Measurements from ENCODE around the gene ADAM12. TPM values are rescaled to one million over a fixed set of nuclear protein-coding genes. Genes with fewer than 3 reads are reported as not detected.

ADAM12 gene, protein sequence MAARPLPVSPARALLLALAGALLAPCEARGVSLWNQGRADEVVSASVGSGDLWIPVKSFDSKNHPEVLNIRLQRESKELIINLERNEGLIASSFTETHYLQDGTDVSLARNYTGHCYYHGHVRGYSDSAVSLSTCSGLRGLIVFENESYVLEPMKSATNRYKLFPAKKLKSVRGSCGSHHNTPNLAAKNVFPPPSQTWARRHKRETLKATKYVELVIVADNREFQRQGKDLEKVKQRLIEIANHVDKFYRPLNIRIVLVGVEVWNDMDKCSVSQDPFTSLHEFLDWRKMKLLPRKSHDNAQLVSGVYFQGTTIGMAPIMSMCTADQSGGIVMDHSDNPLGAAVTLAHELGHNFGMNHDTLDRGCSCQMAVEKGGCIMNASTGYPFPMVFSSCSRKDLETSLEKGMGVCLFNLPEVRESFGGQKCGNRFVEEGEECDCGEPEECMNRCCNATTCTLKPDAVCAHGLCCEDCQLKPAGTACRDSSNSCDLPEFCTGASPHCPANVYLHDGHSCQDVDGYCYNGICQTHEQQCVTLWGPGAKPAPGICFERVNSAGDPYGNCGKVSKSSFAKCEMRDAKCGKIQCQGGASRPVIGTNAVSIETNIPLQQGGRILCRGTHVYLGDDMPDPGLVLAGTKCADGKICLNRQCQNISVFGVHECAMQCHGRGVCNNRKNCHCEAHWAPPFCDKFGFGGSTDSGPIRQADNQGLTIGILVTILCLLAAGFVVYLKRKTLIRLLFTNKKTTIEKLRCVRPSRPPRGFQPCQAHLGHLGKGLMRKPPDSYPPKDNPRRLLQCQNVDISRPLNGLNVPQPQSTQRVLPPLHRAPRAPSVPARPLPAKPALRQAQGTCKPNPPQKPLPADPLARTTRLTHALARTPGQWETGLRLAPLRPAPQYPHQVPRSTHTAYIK
- total RNA-seq (10 to 100 TPM in 1 of 9 donors, 1 to 10 TPM in 1, under 1 TPM in 6, not detected in 1; 0.32 to 11.2 (median 0.84) TPM), polyA plus RNA-seq (under 1 TPM; 0.04 to 0.83 TPM)
- long read RNA-seq, donor 1 = 0 reads
- long read RNA-seq, donor 2, partial matches to known transcripts = 1 of 2 reads
- long read RNA-seq, donor 2, other reads (novel, unspliced or antisense) = 1 of 2 reads
- long read RNA-seq, donor 3 = 0 reads

DNA sequence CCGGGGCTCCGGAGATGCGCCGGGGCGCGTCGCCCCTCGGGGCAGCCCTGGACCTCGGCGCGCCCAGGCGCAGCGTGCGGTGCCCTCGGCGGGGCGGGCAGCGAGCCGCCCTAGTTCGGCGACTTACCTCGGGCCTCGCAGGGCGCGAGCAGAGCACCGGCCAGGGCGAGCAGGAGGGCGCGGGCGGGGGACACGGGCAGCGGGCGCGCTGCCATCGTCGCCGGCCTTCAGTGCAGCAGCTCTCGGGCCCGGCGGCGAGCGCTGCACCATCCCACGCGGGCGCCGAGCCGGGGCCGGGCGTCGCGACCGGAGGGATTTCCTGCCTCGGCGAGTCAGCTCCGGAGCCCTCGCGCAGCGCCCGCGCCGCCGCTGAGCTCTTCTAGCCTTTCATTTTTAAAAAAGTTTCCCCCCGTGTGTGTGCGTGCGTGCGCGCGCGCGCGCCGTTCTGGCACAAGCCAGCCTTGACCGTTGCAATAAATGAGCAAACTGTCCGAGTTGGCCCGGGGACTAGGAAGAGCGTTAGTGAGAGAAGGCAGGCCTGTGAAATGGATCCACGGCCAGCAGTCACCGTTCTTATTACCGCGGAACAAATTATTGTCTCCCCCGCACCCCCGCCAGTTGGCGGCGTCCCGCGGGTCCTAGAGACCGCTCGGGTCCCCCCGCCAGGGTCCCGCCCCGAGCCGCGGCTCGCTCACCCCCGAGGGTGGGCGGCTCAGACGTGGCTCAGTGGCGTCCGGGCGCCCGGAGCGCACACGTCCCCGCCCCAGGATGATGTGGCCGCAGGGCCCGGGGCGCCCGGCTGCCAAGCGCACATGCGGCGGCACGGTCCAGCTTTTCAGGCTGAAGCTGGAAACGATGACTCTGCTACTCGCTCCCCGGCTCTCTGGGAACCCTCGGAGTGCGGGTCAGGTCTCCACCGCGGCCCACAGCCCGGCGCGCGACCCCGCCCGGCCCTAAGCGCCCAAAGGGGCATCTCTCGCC, at the start of gene ADAM12:
TSS of gene ADAM12 (minus strand) at position 547 of the 981 bp plus-strand sequence. CDS start at position 215, 332 bp downstream.
- no peaks in the 10 kb centered on the region for H3K36me3 ChIP-seq
- H3K4me1 ChIP-seq = peaks cover 0 to 23% (median 7%) of the 10 kb centered on the region in 12 donors
- peak in 3 of 4 donors; percentile 48 to 76 (median 67) for ATAC-seq
- WGBS, 4 donors = 5 to 30% (median 7%) methylated on average over 2 to 127 of the region's 127 CpGs
- peaks cover 0 to 8% (median 0%) of the 10 kb centered on the region in 12 donors for H3K9me3 ChIP-seq
- H3K27me3 ChIP-seq = peaks cover 15 to 53% (median 29%) of the 10 kb centered on the region in 9 donors
- TF ChIP-seq, protein P1, sequence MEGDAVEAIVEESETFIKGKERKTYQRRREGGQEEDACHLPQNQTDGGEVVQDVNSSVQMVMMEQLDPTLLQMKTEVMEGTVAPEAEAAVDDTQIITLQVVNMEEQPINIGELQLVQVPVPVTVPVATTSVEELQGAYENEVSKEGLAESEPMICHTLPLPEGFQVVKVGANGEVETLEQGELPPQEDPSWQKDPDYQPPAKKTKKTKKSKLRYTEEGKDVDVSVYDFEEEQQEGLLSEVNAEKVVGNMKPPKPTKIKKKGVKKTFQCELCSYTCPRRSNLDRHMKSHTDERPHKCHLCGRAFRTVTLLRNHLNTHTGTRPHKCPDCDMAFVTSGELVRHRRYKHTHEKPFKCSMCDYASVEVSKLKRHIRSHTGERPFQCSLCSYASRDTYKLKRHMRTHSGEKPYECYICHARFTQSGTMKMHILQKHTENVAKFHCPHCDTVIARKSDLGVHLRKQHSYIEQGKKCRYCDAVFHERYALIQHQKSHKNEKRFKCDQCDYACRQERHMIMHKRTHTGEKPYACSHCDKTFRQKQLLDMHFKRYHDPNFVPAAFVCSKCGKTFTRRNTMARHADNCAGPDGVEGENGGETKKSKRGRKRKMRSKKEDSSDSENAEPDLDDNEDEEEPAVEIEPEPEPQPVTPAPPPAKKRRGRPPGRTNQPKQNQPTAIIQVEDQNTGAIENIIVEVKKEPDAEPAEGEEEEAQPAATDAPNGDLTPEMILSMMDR (IDR thresholded peaks at IDR 0.05) = no peak
- TF ChIP-seq POLR2A (IDR thresholded peaks at IDR 0.05) = no peak
- intact Hi-C loops (cut with DNase I) = loop anchor here in 7 of 10 donors (2.0 to 10.0 kb wide), 4 partner anchors 117 to 409 kb away; no protein-coding TSS in a partner anchor
- peak within 1 kb of the TSS; percentile 23 to 64 (median 48) for H3K4me3 ChIP-seq
- peak within 1 kb of the TSS in 5 of 12 donors; percentile 8 to 59 (median 34) for H3K27ac ChIP-seq
- peak in 4 of 5 donors; percentile 29 to 59 (median 46) for DNase-seq

DNA sequence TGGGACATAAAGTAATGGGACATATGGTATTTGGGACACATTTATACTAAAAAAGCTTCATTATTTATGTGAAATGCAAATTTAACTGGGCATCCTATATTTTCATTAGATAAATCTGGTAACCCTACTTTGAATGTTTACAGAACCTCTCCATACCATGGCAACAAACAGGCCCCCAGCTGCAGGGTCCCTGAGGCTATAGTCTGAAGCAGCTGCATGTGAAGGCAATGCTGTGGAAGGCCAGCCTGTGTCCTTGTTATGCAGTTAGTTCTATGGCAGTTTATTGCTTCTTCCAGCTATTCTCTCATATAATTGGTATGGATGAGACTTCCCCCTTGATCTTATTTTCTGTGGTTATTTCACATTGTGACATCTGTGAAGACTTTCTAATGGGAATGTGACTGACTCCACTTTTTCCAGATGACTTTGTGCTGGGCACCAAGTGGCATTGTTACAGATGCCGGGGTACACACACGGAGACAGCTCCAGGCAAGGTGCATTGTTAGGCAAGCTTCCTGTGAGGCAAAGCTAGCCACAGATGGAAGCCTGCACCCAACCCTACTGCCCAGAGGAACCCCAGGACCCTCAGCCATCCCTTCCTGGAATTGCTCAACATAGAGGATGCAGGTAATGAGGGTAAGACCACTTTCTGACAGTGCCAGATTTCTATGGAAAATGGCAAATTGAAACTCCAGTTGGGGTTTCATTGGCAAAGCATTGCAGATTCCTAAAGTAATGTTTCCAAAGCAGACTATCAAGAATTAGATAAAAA, 49.5 kb upstream of the ADAM12 start:
- 82 to 87% (median 84%) methylated on average over 2 of the region's 2 CpGs; no CpG with 5 or more reads in 1 of the 4 donors for WGBS, 4 donors
- Histone ChIP-seq H3K36me3 (no peaks in the 10 kb centered on the region), H3K27ac (no peak overlapping the region), H3K27me3 (no peaks in the 10 kb centered on the region), H3K4me3 (no peak overlapping the region), H3K9me3 (peaks cover 0 to 12% (median 2%) of the 10 kb centered on the region in 12 donors), H3K4me1 (no peaks in the 10 kb centered on the region)
- ATAC-seq (no peak), DNase-seq (no peak)
- intact Hi-C loops (cut with DNase I) = no loop called here
- no peak for TF ChIP-seq POLR2A (IDR thresholded peaks at IDR 0.05)
- TF ChIP-seq, protein P1 (IDR thresholded peaks at IDR 0.05) = no peak

DNA sequence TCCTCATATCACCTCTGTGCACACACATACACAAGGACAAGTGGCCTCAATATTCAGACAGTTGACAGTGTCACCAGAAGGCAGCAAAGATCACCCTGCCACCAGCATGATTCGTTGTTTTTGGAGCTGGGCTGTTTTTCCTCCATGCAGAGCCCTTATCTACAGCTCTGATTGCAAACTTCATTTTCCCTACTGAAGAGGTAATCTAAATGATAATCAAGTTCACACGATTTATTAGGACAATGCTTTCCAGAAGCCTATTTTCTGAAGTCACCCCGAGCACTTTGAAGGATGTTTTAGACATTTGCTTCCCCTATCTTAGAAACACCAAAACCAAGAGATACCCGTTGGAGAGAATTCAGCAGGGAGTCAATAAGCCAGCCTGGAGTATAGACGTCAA, 46.0 kb upstream of the ADAM12 start:
- Histone ChIP-seq H3K4me3 (no peak overlapping the region), H3K27ac (no peak overlapping the region), H3K4me1 (no peaks in the 10 kb centered on the region), H3K27me3 (peaks cover 0 to 5% (median 0%) of the 10 kb centered on the region in 9 donors), H3K36me3 (no peaks in the 10 kb centered on the region), H3K9me3 (peaks cover 0 to 7% (median 0%) of the 10 kb centered on the region in 12 donors)
- DNase-seq = no peak
- no peak for TF ChIP-seq POLR2A (IDR thresholded peaks at IDR 0.05)
- WGBS, 4 donors = 16 to 28% (median 23%) methylated on average over 5 of the region's 5 CpGs
- intact Hi-C loops (cut with DNase I) = no loop called here
- ATAC-seq = no peak
